GM13976 (cell line): ENCODE measurements around the gene CLDN3.

Source experiments
- DNase-seq: peaks from one replicate; pipeline ENCODE4 v3.0.0; 2012; ENCODE audit warnings: low spot score
- CTCF ChIP-seq: IDR thresholded peaks from 2 replicates; pipeline ENCODE4 v1.5.1; 2012; ENCODE audit warnings: borderline replicate concordance, mild to moderate bottlenecking; ENCODE audit not compliant: insufficient read depth; ENCODE audit errors: extremely low read depth, missing control alignments, control extremely low read depth
- in situ Hi-C: fragments of 300-500 bp; cut with MboI; formaldehyde crosslinking; loops from one replicate; pipeline ENCODE4 v1.12.0; 2022; ENCODE audit warnings: low sequenced_read_pairs, mixed read lengths, inconsistent platforms; ENCODE audit not compliant: unreplicated experiment

Gene CLDN3

GRCh38 chr7:73749931-73750776 lies 19.9 kb downstream of the CLDN3 start:
- TF ChIP-seq CTCF = no peak
- in situ Hi-C loops = no loop called here
- no peak for DNase-seq

DNA sequence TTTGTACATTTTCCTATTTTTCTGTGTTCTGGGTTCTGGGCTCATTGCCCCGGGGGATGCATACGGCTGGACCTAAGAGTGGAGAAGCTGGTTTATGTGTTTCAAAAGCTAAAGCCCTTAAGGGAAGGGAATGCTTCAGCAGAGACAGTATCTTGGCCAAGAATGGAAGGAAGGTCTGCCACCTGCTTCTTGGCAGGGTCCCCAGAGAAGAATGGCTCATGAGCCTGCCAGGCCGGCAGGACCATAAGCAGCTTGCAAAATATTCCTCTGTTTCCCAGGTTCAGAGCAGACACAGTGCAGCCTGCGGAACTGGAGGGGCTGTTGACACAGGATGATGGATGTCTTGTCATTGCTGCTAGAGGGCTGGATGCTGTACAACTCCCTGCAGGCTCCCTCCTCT lies 23.7 kb downstream of the CLDN3 start:
- no peak for TF ChIP-seq CTCF
- in situ Hi-C loops = no loop called here
- DNase-seq = no peak

DNA sequence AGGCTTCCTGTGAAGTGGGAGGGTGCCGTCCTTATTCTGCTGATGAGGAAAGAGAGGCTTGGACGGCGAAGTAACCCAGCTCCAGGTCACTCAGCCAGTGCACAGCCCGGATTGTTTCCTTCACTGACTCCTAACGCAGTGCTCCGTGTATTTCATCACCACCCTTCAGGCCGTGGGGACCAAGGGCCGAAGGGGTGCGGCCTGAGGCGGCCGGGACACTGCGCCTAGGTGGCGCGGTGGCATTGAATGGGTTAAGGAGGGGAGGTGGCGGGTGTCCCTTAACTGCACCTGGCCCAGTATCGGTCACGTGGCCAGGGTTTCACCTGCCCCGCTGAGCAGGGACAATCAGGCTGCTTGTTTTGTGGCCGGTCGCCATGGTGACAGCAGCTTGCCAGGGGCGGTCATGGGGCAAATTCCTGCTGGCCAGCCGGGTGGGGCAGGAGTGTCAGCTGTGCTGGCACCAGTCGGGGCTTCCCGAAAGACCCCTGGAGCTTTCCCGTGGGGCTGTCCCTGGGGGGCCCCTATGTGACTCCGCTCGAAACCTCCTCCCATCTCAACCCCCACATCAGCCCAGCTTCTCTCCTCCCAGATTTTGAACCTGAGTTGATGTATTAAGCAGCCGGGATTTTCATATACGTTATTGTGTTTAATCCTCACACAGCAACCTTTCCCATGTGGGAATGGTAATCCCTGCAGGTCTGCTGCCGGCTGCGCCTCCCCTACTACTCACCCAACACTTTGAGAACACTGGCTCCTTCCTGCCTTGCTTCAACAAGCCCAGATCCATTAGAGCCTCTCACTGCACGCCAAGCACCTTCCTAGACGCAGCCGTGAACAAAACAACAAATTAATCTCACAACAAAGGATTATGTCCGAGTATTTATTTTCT lies 27.1 kb downstream of the CLDN3 start:
- DNase-seq = no peak
- in situ Hi-C loops = no loop called here
- TF ChIP-seq CTCF = no peak

GRCh38 chr7:73742338-73742752 lies 27.7 kb downstream of the CLDN3 start:
- TF ChIP-seq CTCF = no peak
- in situ Hi-C loops = no loop called here
- DNase-seq = peak; percentile 16

DNA sequence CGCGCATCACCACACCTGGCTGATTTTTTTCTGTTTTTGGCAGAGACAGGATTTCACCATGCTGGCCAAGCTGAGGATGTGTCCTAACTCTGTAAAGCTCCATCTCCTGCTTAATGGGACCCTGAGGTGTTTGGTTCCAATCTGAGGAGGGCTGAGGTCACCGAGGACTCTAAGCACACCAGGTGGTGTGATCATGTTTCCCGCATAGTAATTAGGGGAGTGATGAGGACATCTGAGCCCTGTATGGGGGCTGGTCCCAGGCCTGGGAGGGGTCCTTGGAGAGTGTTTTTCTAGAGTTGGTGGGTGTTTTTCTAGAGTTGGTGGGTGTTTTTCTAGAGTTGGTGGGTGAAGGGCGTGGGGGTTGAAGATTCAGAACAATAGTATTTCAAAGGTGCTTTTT lies 28.5 kb downstream of the CLDN3 start:
- no peak for TF ChIP-seq CTCF
- peak; percentile 26 for DNase-seq
- in situ Hi-C loops = no loop called here

DNA sequence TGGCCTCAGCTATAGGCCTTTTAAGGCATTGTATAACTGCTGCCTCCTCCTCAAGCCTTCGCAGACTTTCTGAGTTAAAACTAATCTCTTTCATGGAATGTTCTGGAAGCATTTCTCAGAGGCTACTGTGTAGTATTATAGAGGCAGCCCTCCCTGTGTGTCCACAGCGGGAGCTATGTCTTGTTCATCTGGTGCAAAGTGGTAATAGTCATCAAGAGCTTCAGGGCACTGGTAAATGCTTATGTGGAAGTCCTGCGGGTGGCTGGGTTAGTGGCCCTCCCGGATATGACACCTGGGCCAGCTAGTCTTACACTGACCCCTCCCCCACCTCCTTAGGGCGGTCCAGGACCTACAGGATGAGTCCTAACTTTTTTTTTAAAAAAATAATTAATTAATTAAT lies 29.3 kb downstream of the CLDN3 start:
- TF ChIP-seq CTCF = no peak
- no peak for DNase-seq
- in situ Hi-C loops = no loop called here
